HG02798 (cell line): Measurements from ENCODE around the gene TRMT2A.
"Not testable (repeated sequence)": the region's sequence is repeated elsewhere in the genome, so short reads cannot be mapped to it uniquely, and the experiment has no call there.

Source experiments
- ATAC-seq: cut with Tn5 transposase; IDR thresholded peaks from one replicate; pipeline ENCODE4 v1.9.1; 2021; ENCODE audit warnings: mild to moderate bottlenecking; ENCODE audit not compliant: unreplicated experiment, poor library complexity

The TRMT2A gene

GRCh38 chr22:20116951-20117632 is at the start of gene TRMT2A:
Gene TRMT2A, minus strand, starts transcription at chr22:20117226. Its CDS starts 320 bp downstream, at chr22:20116906.
- ATAC-seq: peak; percentile 90

- ATAC-seq: no peak
Measured at GRCh38 chr22:20166703-20167102, 49.7 kb upstream of the TRMT2A start.

- no peak for ATAC-seq
Measured at GRCh38 chr22:20165913-20166312, 48.9 kb upstream of the TRMT2A start.

GRCh38 chr22:20165421-20165820 is 48.4 kb upstream of the TRMT2A start:
- no peak for ATAC-seq

- no peak for ATAC-seq
Measured at GRCh38 chr22:20164863-20165262, 47.8 kb upstream of the TRMT2A start.

GRCh38 chr22:20160041-20160440 is 43.0 kb upstream of the TRMT2A start:
- ATAC-seq: no peak

GRCh38 chr22:20159531-20159930 is 42.5 kb upstream of the TRMT2A start:
- not testable (repeated sequence) for ATAC-seq

- ATAC-seq: no peak
Measured at GRCh38 chr22:20159076-20159475, 42.0 kb upstream of the TRMT2A start.

GRCh38 chr22:20158391-20159036 is 41.5 kb upstream of the TRMT2A start:
- no peak for ATAC-seq

- ATAC-seq: no peak
Measured at GRCh38 chr22:20157430-20158183, 40.6 kb upstream of the TRMT2A start.

GRCh38 chr22:20156611-20157429 is 39.8 kb upstream of the TRMT2A start:
- ATAC-seq: no peak

- no peak for ATAC-seq
Measured at GRCh38 chr22:20156042-20156389, 39.0 kb upstream of the TRMT2A start.

- no peak for ATAC-seq
Measured at GRCh38 chr22:20155330-20156041, 38.5 kb upstream of the TRMT2A start.

GRCh38 chr22:20154602-20155187 is 37.7 kb upstream of the TRMT2A start:
- no peak for ATAC-seq

GRCh38 chr22:20153945-20154344 is 36.9 kb upstream of the TRMT2A start:
- no peak for ATAC-seq

- ATAC-seq: no peak
Measured at GRCh38 chr22:20152464-20152890, 35.5 kb upstream of the TRMT2A start.

- ATAC-seq: no peak
Measured at GRCh38 chr22:20151276-20151588, 34.2 kb upstream of the TRMT2A start.

GRCh38 chr22:20150381-20151275 is 33.6 kb upstream of the TRMT2A start, which contains the start of gene CCDC188:
Gene CCDC188, minus strand, starts transcription at chr22:20151055. Its CDS starts 69 bp downstream, at chr22:20150986.
- no peak for ATAC-seq
